WTC11 (cell line): ENCODE data around the gene KDM6B.

ENCODE experiments used
- ATF1 ChIP-seq: sonication (generic); formaldehyde crosslinking; IDR thresholded peaks from 2 replicates; pipeline ENCODE4 v1.8.1; 2023; ENCODE audit warnings: mild to moderate bottlenecking, moderate library complexity, missing genetic modification reagents
- CREB1 ChIP-seq: sonication (generic); formaldehyde crosslinking; IDR thresholded peaks from 2 replicates; pipeline ENCODE4 v1.8.0; 2023; ENCODE audit warnings: mild to moderate bottlenecking, missing genetic modification reagents
- ELF4 ChIP-seq: sonication (generic); formaldehyde crosslinking; IDR thresholded peaks from 2 replicates; pipeline ENCODE4 v1.8.1; 2022; ENCODE audit warnings: low read depth, mild to moderate bottlenecking, moderate library complexity, missing genetic modification reagents
- ETV6 ChIP-seq: sonication (generic); formaldehyde crosslinking; IDR thresholded peaks from 2 replicates; pipeline ENCODE4 v1.8.1; 2022; ENCODE audit warnings: mild to moderate bottlenecking, missing genetic modification reagents
- FOXP1 ChIP-seq: sonication (generic); formaldehyde crosslinking; IDR thresholded peaks from 2 replicates; pipeline ENCODE4 v1.8.0; 2022; ENCODE audit warnings: missing genetic modification reagents, mild to moderate bottlenecking, moderate library complexity, borderline replicate concordance
- NR2C2 ChIP-seq: sonication (generic); formaldehyde crosslinking; IDR thresholded peaks from 2 replicates; pipeline ENCODE4 v1.8.0; 2022; ENCODE audit warnings: mild to moderate bottlenecking, missing genetic modification reagents
- SP1 ChIP-seq: sonication (generic); formaldehyde crosslinking; conservative IDR thresholded peaks from 2 replicates; pipeline ENCODE4 v1.8.1; 2022; ENCODE audit warnings: missing genetic modification reagents
- TEAD4 ChIP-seq: sonication (generic); formaldehyde crosslinking; IDR thresholded peaks from 2 replicates; pipeline ENCODE4 v1.8.0; 2022; ENCODE audit warnings: mild to moderate bottlenecking, missing genetic modification reagents
- ZBTB21 ChIP-seq: sonication (generic); formaldehyde crosslinking; IDR thresholded peaks from 2 replicates; pipeline ENCODE4 v1.8.1; 2023; ENCODE audit warnings: mild to moderate bottlenecking, missing genetic modification reagents, borderline replicate concordance
- TF ChIP-seq, protein P1 (sequence below): sonication (generic); formaldehyde crosslinking; IDR thresholded peaks from 2 replicates; pipeline ENCODE4 v1.8.1; 2023; ENCODE audit warnings: mild to moderate bottlenecking, missing genetic modification reagents, borderline replicate concordance
- TF ChIP-seq, protein P2 (sequence below): fragments of 200-600 bp; IDR thresholded peaks from 2 replicates; pipeline ENCODE4 v1.8.0; 2022; ENCODE audit warnings: antibody characterized with exemption
- TF ChIP-seq, protein P3 (sequence below): sonication (generic); formaldehyde crosslinking; IDR thresholded peaks from 2 replicates; pipeline ENCODE4 v1.8.1; 2023; ENCODE audit warnings: mild to moderate bottlenecking, missing genetic modification reagents, moderate library complexity

DNA sequence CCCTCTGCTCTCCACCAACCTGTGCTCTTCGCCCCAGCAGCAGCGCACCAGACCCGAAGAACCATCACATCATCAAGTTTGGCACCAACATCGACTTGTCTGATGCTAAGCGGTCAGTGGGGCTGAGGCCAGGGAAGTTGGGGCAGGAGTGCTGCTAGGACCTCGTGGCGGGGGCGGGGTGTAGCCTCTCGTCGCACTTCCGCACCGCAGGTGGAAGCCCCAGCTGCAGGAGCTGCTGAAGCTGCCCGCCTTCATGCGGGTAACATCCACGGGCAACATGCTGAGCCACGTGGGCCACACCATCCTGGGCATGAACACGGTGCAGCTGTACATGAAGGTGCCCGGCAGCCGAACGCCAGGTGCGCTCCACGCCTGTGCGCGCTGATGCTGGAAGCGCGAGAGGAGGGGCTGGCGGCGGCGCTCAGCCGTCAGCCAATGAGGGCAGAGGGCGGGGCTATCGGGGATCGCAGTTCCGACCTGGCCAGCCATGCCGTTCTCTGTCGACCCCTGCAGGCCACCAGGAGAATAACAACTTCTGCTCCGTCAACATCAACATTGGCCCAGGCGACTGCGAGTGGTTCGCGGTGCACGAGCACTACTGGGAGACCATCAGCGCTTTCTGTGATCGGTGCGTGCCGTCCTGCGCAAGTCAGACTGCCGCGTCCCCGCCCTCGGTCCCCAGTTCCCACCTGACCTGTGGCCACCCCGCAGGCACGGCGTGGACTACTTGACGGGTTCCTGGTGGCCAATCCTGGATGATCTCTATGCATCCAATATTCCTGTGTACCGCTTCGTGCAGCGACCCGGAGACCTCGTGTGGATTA, 17.6 kb downstream of the KDM6B start:
- TF ChIP-seq CREB1 (CRISPR knock-in tag) (no peak; the same call in 1 of the 2 replicates), ATF1 (CRISPR knock-in tag) (no peak), ETV6 (CRISPR knock-in tag) (peak; percentile 88), ELF4 (no peak), SP1 (peak; percentile 95), TEAD4 (CRISPR knock-in tag) (no peak), NR2C2 (no peak), FOXP1 (peak; percentile 26; the same call in 1 of the 2 replicates), ZBTB21 (CRISPR knock-in tag) (no peak)
- TF ChIP-seq, protein P1, sequence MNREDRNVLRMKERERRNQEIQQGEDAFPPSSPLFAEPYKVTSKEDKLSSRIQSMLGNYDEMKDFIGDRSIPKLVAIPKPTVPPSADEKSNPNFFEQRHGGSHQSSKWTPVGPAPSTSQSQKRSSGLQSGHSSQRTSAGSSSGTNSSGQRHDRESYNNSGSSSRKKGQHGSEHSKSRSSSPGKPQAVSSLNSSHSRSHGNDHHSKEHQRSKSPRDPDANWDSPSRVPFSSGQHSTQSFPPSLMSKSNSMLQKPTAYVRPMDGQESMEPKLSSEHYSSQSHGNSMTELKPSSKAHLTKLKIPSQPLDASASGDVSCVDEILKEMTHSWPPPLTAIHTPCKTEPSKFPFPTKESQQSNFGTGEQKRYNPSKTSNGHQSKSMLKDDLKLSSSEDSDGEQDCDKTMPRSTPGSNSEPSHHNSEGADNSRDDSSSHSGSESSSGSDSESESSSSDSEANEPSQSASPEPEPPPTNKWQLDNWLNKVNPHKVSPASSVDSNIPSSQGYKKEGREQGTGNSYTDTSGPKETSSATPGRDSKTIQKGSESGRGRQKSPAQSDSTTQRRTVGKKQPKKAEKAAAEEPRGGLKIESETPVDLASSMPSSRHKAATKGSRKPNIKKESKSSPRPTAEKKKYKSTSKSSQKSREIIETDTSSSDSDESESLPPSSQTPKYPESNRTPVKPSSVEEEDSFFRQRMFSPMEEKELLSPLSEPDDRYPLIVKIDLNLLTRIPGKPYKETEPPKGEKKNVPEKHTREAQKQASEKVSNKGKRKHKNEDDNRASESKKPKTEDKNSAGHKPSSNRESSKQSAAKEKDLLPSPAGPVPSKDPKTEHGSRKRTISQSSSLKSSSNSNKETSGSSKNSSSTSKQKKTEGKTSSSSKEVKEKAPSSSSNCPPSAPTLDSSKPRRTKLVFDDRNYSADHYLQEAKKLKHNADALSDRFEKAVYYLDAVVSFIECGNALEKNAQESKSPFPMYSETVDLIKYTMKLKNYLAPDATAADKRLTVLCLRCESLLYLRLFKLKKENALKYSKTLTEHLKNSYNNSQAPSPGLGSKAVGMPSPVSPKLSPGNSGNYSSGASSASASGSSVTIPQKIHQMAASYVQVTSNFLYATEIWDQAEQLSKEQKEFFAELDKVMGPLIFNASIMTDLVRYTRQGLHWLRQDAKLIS (CRISPR knock-in tag): no peak
- TF ChIP-seq, protein P2, sequence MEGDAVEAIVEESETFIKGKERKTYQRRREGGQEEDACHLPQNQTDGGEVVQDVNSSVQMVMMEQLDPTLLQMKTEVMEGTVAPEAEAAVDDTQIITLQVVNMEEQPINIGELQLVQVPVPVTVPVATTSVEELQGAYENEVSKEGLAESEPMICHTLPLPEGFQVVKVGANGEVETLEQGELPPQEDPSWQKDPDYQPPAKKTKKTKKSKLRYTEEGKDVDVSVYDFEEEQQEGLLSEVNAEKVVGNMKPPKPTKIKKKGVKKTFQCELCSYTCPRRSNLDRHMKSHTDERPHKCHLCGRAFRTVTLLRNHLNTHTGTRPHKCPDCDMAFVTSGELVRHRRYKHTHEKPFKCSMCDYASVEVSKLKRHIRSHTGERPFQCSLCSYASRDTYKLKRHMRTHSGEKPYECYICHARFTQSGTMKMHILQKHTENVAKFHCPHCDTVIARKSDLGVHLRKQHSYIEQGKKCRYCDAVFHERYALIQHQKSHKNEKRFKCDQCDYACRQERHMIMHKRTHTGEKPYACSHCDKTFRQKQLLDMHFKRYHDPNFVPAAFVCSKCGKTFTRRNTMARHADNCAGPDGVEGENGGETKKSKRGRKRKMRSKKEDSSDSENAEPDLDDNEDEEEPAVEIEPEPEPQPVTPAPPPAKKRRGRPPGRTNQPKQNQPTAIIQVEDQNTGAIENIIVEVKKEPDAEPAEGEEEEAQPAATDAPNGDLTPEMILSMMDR: peak; percentile 95
- TF ChIP-seq, protein P3, sequence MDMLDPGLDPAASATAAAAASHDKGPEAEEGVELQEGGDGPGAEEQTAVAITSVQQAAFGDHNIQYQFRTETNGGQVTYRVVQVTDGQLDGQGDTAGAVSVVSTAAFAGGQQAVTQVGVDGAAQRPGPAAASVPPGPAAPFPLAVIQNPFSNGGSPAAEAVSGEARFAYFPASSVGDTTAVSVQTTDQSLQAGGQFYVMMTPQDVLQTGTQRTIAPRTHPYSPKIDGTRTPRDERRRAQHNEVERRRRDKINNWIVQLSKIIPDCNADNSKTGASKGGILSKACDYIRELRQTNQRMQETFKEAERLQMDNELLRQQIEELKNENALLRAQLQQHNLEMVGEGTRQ: no peak
